Parathyroid adenoma (tissue), 2 donors: Measurements from ENCODE around the gene CTRL.

ENCODE experiments used
- H2AFZ ChIP-seq: fragments of 300-600 bp; sonication (generic); one replicate; pipeline ENCODE4 v1.7.0; 2017; ENCODE audit warnings: antibody characterized with exemption, mild to moderate bottlenecking
- H3K27ac ChIP-seq: fragments of 300-600 bp; sonication (generic); one replicate; pipeline ENCODE4 v1.7.0; 2017
- H3K27me3 ChIP-seq: fragments of 300-600 bp; sonication (generic); one replicate; pipeline ENCODE4 v1.7.0; 2017; ENCODE audit warnings: low read length; ENCODE audit not compliant: control insufficient read depth, insufficient read depth
- H3K36me3 ChIP-seq: fragments of 300-600 bp; sonication (generic); one replicate; pipeline ENCODE4 v1.7.0; 2017; ENCODE audit warnings: low read length; ENCODE audit not compliant: control insufficient read depth, insufficient read depth
- H3K4me1 ChIP-seq: fragments of 300-600 bp; sonication (generic); one replicate; pipeline ENCODE4 v1.7.0; 2017; ENCODE audit warnings: control low read depth
- H3K4me2 ChIP-seq: fragments of 300-600 bp; sonication (generic); one replicate; pipeline ENCODE4 v1.7.0; 2017; ENCODE audit warnings: low read length
- H3K4me3 ChIP-seq: fragments of 300-600 bp; sonication (generic); one replicate; pipeline ENCODE4 v1.7.0; 2017; ENCODE audit warnings: low read depth, low read length
- H3K79me2 ChIP-seq: fragments of 300-600 bp; sonication (generic); one replicate; pipeline ENCODE4 v1.7.0; 2017; ENCODE audit warnings: control low read depth
- H3K9ac ChIP-seq: fragments of 300-600 bp; sonication (generic); one replicate; pipeline ENCODE4 v1.7.0; 2017; ENCODE audit warnings: mild to moderate bottlenecking
- H3K9me3 ChIP-seq: fragments of 300-600 bp; sonication (generic); one replicate; pipeline ENCODE4 v1.7.0; 2017; ENCODE audit warnings: low read length; ENCODE audit not compliant: control insufficient read depth
- TF ChIP-seq, protein P1 (sequence below): fragments of 300-600 bp; sonication (generic); IDR thresholded peaks from one replicate; pipeline ENCODE4 v1.7.0; 2017; ENCODE audit warnings: antibody characterized with exemption, mild to moderate bottlenecking
- donor health status: primary hyperparathyroidism.

CTRL gene

DNA sequence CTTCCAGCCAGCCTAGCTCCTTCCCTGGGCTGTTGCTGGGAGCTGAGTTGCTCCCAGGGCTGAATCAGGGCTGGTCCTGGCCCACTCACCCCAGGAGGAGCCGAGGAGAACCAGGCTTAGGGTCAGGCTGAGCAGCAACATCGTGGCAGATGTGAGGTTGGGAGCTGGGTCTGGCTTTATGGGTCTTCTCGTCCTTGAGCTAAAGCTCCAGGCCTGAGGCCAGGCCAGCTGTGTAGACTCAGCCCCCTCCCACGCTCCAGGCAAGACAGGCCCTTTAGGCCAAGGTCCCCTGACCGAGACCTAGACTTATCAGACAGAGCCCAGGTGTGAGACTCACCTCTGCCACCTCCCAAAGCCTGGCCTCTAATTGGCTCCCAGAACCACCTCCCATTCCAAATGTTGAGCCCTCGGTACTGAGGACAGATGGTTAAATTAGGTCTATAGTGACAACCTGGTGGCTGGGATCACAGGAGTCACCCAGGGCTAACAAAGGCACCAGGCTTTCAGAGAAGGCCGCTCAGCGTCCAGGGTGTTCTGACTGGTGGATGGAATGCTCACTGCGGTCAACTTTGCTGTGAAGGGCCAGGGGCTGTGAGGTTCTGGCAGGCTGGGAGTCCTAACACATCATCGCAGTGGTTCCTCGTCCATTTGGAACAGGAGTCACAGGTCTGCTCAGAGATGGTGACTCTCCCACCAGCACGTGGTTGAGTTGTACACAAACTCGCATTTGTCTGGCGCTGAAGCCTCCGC, at the start of gene CTRL:
Gene CTRL, minus strand, starts transcription at position 151 of the 750 bp plus-strand sequence. Its CDS starts 10 bp downstream, at position 141.
- H3K27me3 ChIP-seq = no peaks in the 10 kb centered on the region
- TF ChIP-seq, protein P1, sequence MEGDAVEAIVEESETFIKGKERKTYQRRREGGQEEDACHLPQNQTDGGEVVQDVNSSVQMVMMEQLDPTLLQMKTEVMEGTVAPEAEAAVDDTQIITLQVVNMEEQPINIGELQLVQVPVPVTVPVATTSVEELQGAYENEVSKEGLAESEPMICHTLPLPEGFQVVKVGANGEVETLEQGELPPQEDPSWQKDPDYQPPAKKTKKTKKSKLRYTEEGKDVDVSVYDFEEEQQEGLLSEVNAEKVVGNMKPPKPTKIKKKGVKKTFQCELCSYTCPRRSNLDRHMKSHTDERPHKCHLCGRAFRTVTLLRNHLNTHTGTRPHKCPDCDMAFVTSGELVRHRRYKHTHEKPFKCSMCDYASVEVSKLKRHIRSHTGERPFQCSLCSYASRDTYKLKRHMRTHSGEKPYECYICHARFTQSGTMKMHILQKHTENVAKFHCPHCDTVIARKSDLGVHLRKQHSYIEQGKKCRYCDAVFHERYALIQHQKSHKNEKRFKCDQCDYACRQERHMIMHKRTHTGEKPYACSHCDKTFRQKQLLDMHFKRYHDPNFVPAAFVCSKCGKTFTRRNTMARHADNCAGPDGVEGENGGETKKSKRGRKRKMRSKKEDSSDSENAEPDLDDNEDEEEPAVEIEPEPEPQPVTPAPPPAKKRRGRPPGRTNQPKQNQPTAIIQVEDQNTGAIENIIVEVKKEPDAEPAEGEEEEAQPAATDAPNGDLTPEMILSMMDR = no peak
- H3K9ac ChIP-seq = no peak within 1 kb of the TSS
- peaks cover 8% of the 10 kb centered on the region for H3K4me1 ChIP-seq
- no peaks in the 10 kb centered on the region for H3K36me3 ChIP-seq
- no peak within 1 kb of the TSS for H3K4me3 ChIP-seq
- H3K4me2 ChIP-seq = no peak within 1 kb of the TSS
- H3K79me2 ChIP-seq = peaks cover 6% of the 10 kb centered on the region
- H3K27ac ChIP-seq = no peak within 1 kb of the TSS
- H3K9me3 ChIP-seq = no peaks in the 10 kb centered on the region
- H2AFZ ChIP-seq = no peak within 1 kb of the TSS

DNA sequence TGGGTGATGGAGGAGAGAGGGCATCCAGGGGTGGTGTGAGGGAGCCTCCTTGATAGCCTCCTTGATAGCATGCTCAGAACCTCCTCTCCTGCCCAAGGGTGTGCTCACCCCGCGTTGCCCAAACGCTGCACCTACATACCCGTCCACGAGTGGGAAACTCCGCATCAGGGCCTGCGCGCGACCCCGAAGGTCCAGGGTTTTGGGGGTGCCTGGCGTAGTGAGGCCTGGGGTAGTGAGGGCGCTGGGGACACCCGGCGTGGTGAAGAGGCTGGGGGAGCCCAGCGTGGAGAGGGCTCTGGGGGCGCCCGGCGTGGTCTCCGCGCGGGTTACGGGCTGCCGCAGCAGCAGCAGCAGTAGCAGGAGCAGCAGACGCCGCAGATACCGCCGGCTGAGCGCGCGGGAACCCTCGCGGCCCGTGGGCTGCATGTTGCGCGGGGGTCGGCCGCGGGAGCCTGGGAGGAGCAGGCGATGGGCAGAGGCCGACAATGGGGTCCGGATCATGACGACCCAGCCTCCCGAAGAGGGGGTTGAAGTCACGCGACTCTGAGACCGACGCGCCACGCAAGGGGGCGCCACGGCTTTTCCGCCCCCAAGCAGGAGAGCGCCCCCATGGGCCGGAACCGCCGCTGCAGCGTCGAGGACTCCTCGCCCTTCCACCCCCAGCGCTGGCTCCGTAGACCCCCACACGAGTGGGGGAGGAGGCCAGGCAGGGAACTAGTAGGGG, 48.5 kb upstream of the CTRL start, which contains the start of gene DPEP3:
Gene DPEP3, minus strand, starts transcription at position 545 of the 724 bp plus-strand sequence. Its CDS starts 119 bp downstream, at position 426.
- Histone ChIP-seq H3K79me2 (no peaks in the 10 kb centered on the region), H3K4me2 (no peak within 1 kb of the TSS), H3K9me3 (no peaks in the 10 kb centered on the region), H3K36me3 (no peaks in the 10 kb centered on the region), H2AFZ (no peak within 1 kb of the TSS), H3K27ac (no peak within 1 kb of the TSS), H3K9ac (no peak within 1 kb of the TSS), H3K27me3 (no peaks in the 10 kb centered on the region), H3K4me1 (no peaks in the 10 kb centered on the region), H3K4me3 (no peak within 1 kb of the TSS)
- TF ChIP-seq, protein P1 = no peak

DNA sequence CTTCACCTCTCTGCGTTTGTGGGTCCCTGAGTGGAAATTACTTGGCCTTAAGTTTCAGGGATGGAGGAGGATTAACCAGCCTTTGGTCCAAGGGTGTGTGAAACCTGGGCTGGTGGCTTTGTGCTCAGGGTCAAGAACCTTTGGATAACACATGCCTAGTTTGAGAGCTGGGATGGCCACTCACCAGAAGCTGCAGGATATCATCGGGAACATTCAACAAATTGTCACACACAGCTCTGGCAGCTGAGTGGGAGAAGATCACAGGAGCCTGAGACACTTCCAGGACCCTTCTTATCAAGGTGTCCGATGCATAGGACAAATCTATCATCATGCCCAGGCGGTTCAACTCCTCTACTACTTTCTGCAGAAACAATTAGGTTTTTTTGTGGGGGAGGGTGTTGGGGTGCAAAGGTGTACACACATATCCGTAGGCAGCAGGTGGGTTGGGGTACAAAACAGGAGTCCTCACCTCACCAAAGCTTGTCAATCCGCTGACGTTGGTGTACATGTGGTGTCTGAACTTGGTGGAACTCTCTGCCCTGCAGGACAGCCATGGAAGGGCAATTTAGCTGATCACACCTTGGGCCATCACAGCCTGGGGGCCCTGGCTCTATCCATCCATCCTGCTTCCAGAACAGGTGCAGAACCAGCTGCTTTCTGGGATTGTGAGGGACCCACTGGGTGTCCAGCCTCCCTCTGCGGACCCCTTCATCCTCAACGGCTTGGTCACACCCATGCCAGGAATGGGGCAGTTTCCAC, 46.0 kb upstream of the CTRL start:
- Histone ChIP-seq H2AFZ (no peak overlapping the region), H3K27me3 (no peaks in the 10 kb centered on the region), H3K9me3 (no peaks in the 10 kb centered on the region), H3K4me1 (no peaks in the 10 kb centered on the region), H3K36me3 (no peaks in the 10 kb centered on the region), H3K9ac (no peak overlapping the region), H3K4me3 (no peak overlapping the region), H3K4me2 (no peak overlapping the region), H3K79me2 (no peaks in the 10 kb centered on the region), H3K27ac (no peak overlapping the region)
- TF ChIP-seq, protein P1 = no peak

DNA sequence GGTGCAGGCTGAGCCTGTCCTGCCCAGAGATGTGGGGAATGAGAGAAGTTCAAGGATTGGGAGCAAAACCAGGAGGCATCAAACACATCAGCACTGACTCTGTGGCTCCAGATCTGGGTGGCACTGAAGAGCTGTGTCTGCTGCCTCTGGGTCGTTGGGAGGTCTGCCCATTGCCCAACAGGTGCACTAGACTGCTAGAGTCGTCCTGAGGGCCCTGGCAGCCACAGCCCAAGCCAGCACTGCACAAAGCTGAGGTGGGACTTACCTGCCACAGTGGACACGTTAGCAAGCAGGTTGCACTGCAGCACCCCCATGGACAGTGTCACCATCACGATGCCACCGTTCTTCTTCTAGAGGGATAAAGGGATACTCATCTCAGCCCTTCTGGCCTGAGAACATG, 45.3 kb upstream of the CTRL start:
- Histone ChIP-seq H3K9me3 (no peaks in the 10 kb centered on the region), H2AFZ (no peak overlapping the region), H3K4me2 (no peak overlapping the region), H3K27me3 (no peaks in the 10 kb centered on the region), H3K9ac (no peak overlapping the region), H3K4me1 (no peaks in the 10 kb centered on the region), H3K4me3 (no peak overlapping the region), H3K79me2 (no peaks in the 10 kb centered on the region), H3K36me3 (no peaks in the 10 kb centered on the region), H3K27ac (no peak overlapping the region)
- TF ChIP-seq, protein P1 = no peak
